Measurements from ENCODE around the gene NTM. TPM values are rescaled to one million over a fixed set of nuclear protein-coding genes. Genes with fewer than 3 reads are reported as not detected.

Gene NTM
- total RNA-seq, 1 experiment from 2014 or later = 9.9 TPM

DNA sequence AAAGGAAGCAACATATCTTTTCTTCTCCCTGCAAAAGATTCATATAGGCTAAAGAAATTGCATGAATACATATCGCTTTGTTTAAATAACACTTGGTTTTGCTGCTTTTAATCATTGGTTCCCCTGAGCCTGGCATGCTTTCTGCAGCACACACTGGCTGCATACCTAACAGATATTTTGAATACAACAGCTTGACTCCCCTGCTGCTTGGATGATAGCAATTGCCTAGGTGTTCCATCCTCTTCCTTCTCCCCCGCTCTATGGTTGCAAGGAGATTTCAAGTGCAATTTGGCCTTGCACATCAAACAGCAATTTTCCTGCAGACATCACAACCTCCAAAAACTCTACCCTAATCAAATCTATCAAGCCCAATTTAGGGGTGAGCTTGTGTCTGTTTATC, 430.0 kb downstream of the NTM start:
- H3K14ac ChIP-seq (ENCODE audit: insufficient read depth, low read length) = no peak overlapping the region

More for the DNA sequence above, 430.0 kb downstream of the NTM start:
- Histone ChIP-seq H3K4me1 (ENCODE audit: insufficient read depth, low read length) (peaks cover 14% of the 10 kb centered on the region), H4K91ac (ENCODE audit: insufficient read length, low read depth, low read length) (no peak overlapping the region), H3K9me3 (ENCODE audit: control insufficient read depth, low read depth, low read length) (no peaks in the 10 kb centered on the region), H3K56ac (ENCODE audit: insufficient read length, low read depth, low read length) (no peak overlapping the region), H4K5ac (ENCODE audit: insufficient read length, low read depth, low read length) (no peak overlapping the region), H2AFZ (ENCODE audit: low read length) (no peak overlapping the region), H3K4ac (ENCODE audit: low read depth, low read length) (no peak overlapping the region), H2BK20ac (ENCODE audit: low read depth, low read length, poor library complexity, severe bottlenecking) (no peak overlapping the region), H2BK12ac (ENCODE audit: insufficient read length, low read depth, low read length) (no peak overlapping the region), H3T11ph (ENCODE audit: low read length) (no peak overlapping the region), H3K23me2 (ENCODE audit: insufficient read length, low read depth, low read length, poor library complexity, severe bottlenecking) (no peaks in the 10 kb centered on the region), H3K9ac (ENCODE audit: extremely low read depth, insufficient read length, low read length) (no peak overlapping the region), H2BK120ac (ENCODE audit: low read depth, low read length, poor library complexity, severe bottlenecking) (no peak overlapping the region), H3K79me2 (ENCODE audit: insufficient read depth, low read length) (no peaks in the 10 kb centered on the region), H3K23ac (ENCODE audit: insufficient read length, low read depth, low read length) (no peak overlapping the region), H2AK5ac (ENCODE audit: insufficient read length, low read length) (no peak overlapping the region), H4K20me1 (ENCODE audit: control insufficient read depth, insufficient read depth, insufficient read length) (no peaks in the 10 kb centered on the region), H2BK15ac (ENCODE audit: low read depth, low read length) (no peak overlapping the region), H3K18ac (ENCODE audit: insufficient read length, low read depth, low read length) (no peak overlapping the region), H3K4me2 (ENCODE audit: insufficient read depth, insufficient read length, low read length) (no peak overlapping the region), H3K79me1 (ENCODE audit: insufficient read depth, low read depth, low read length, poor library complexity, severe bottlenecking) (no peaks in the 10 kb centered on the region), H4K8ac (replicated peaks; ENCODE audit: insufficient read length, low read depth, low read length) (no peak overlapping the region), H3K27me3 (ENCODE audit: insufficient read depth, low read length) (no peaks in the 10 kb centered on the region), H2BK5ac (ENCODE audit: insufficient read length, low read length) (no peak overlapping the region), H3K27ac (ENCODE audit: insufficient read length, low read depth, low read length) (no peak overlapping the region)
- Mint-ChIP-seq H3K36me3 (ENCODE audit: insufficient read depth in 1 of 3, low read depth in 3 of 3) (no peaks in the 10 kb centered on the region; a peak in 1 of 7 replicates), H3K4me3 (peak overlapping the region in 1 of 2 experiments; percentile 6; a peak in 1 of 5 replicates), H3K4me1 (peaks cover 40 to 46% of the 10 kb centered on the region in 2 experiments), H3K27ac (peak overlapping the region in 1 of 3 experiments; percentile 14; a peak in 1 of 7 replicates), H3K9me3 (no peaks in the 10 kb centered on the region), H3K27me3 (ENCODE audit: low read depth) (peaks cover 11% of the 10 kb centered on the region)
- no peak for DNase-seq
- no peak for TF ChIP-seq CTCF (conservative IDR thresholded peaks at IDR 0.05)
- no CpG with 5 or more reads among the region's 2 CpGs for WGBS (ENCODE audit: extremely low coverage, insufficient read length, low lambda C conversion rate)
